ENCODE measurements around the gene U2AF1L4. TPM values are rescaled to one million over a fixed set of nuclear protein-coding genes. Genes with fewer than 3 reads are reported as not detected.

The U2AF1L4 gene
- total RNA-seq, 1 donor from 2014 or later: 24.9 TPM

- intact Hi-C loops (cut with micrococcal nuclease): no loop called here
- no peak for TF ChIP-seq CTCF (IDR thresholded peaks at IDR 0.05; ENCODE audit: borderline replicate concordance)
- peak overlapping the region; percentile 89 for H3K27ac ChIP-seq (replicated peaks)
- H3K4me3 ChIP-seq: peak overlapping the region; percentile 82
- no peak for DNase-seq
- peaks cover 36% of the 10 kb centered on the region for H3K4me1 ChIP-seq
- no peaks in the 10 kb centered on the region for H3K27me3 ChIP-seq (ENCODE audit: low read depth)
- H3K36me3 ChIP-seq: peaks cover 53% of the 10 kb centered on the region
- H3K9me3 ChIP-seq (replicated peaks): no peaks in the 10 kb centered on the region
Measured at GRCh38 chr19:35739275-35740107, 5.7 kb downstream of the U2AF1L4 start.

- H3K4me1 ChIP-seq: peaks cover 30% of the 10 kb centered on the region
Measured at GRCh38 chr19:35738887-35739229, 6.4 kb downstream of the U2AF1L4 start.

GRCh38 chr19:35738021-35738886 is 7.0 kb downstream of the U2AF1L4 start:
- peaks cover 54% of the 10 kb centered on the region for H3K36me3 ChIP-seq
- peaks cover 25% of the 10 kb centered on the region for H3K4me1 ChIP-seq
- no peaks in the 10 kb centered on the region for H3K27me3 ChIP-seq (ENCODE audit: low read depth)
- TF ChIP-seq CTCF (IDR thresholded peaks at IDR 0.05; ENCODE audit: borderline replicate concordance): no peak
- no peak for DNase-seq
- H3K27ac ChIP-seq (replicated peaks): no peak overlapping the region
- intact Hi-C loops (cut with micrococcal nuclease): no loop called here
- no peaks in the 10 kb centered on the region for H3K9me3 ChIP-seq (replicated peaks)
- H3K4me3 ChIP-seq: no peak overlapping the region

More at GRCh38 chr19:35738887-35739229, 6.4 kb downstream of the U2AF1L4 start:
- peaks cover 54% of the 10 kb centered on the region for H3K36me3 ChIP-seq
- no peaks in the 10 kb centered on the region for H3K9me3 ChIP-seq (replicated peaks)
- no peak for TF ChIP-seq CTCF (IDR thresholded peaks at IDR 0.05; ENCODE audit: borderline replicate concordance)
- DNase-seq: no peak
- H3K4me3 ChIP-seq: no peak overlapping the region
- no peaks in the 10 kb centered on the region for H3K27me3 ChIP-seq (ENCODE audit: low read depth)
- intact Hi-C loops (cut with micrococcal nuclease): no loop called here
- H3K27ac ChIP-seq (replicated peaks): no peak overlapping the region

GRCh38 chr19:35736913-35737886 is 8.0 kb downstream of the U2AF1L4 start:
- no peak for DNase-seq
- no peak for TF ChIP-seq CTCF (IDR thresholded peaks at IDR 0.05; ENCODE audit: borderline replicate concordance)
- Histone ChIP-seq H3K9me3 (replicated peaks) (no peaks in the 10 kb centered on the region), H3K4me1 (peaks cover 25% of the 10 kb centered on the region), H3K36me3 (peaks cover 58% of the 10 kb centered on the region), H3K4me3 (no peak overlapping the region), H3K27ac (replicated peaks) (no peak overlapping the region), H3K27me3 (ENCODE audit: low read depth) (no peaks in the 10 kb centered on the region)
- intact Hi-C loops (cut with micrococcal nuclease): no loop called here

- DNase-seq: no peak
- Histone ChIP-seq H3K36me3 (peaks cover 81% of the 10 kb centered on the region), H3K4me3 (no peak overlapping the region), H3K4me1 (peaks cover 9% of the 10 kb centered on the region), H3K9me3 (replicated peaks) (no peaks in the 10 kb centered on the region), H3K27ac (replicated peaks) (no peak overlapping the region), H3K27me3 (ENCODE audit: low read depth) (no peaks in the 10 kb centered on the region)
- no peak for TF ChIP-seq CTCF (IDR thresholded peaks at IDR 0.05; ENCODE audit: borderline replicate concordance)
- intact Hi-C loops (cut with micrococcal nuclease): no loop called here
Measured at GRCh38 chr19:35734889-35735288, 10.3 kb downstream of the U2AF1L4 start.
